Fibroblast of gingiva (primary cell): ENCODE data around the gene MARCHF6.
"Not testable (repeated sequence)": the region's sequence is repeated elsewhere in the genome, so short reads cannot be mapped to it uniquely, and the experiment has no call there.

Experiments used
- DNase-seq: peaks from one replicate; pipeline ENCODE4 v3.0.0-alpha.2; 2011; ENCODE audit warnings: low read depth

MARCHF6 gene

DNA sequence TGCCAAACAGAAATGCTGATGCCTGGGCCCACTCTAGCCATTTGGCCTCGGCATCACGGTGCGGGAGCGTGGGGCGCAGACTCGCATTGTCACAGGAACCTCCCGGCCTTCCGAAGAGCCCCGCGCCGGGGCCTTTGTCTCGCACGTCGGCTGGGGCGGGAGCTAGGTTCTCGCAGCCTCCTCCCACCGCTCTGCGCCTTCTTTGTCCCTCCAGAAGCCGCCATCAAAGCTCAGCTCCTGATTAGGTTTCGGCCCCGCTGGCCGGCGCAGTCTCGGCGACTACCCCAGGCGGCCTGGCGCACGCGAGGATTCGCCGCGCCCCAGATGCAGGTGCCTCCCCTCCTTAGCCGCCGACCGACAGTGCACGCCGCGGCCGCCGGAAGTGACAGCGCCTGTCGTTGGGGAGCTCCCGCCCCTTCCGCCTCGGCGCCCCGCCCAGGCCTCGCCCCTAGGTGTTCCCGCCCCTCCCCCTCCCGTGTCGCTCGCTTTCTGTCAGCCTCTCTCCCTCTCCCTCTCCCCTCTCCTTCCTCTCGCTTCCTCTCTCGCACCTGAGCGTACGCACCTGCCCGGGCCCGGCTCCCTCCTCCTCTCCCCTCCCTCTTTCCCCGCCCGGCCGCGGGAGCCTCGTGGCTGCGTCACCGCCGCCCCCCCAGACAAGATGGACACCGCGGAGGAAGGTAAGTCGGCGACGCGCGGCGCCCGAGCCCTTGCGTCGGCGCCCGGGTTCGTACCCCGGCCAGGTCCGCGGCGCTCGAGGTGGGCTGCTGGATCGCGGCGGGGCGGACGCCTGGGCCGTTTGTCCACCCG is at the start of gene MARCHF6:
TSS of gene MARCHF6 (plus strand) at position 455 of the 807 bp plus-strand sequence. CDS start at position 659, 204 bp downstream.
- peak; percentile 87 for DNase-seq

- DNase-seq = no peak
Measured at GRCh38 chr5:10303699-10304170, 49.8 kb upstream of the MARCHF6 start.

DNA sequence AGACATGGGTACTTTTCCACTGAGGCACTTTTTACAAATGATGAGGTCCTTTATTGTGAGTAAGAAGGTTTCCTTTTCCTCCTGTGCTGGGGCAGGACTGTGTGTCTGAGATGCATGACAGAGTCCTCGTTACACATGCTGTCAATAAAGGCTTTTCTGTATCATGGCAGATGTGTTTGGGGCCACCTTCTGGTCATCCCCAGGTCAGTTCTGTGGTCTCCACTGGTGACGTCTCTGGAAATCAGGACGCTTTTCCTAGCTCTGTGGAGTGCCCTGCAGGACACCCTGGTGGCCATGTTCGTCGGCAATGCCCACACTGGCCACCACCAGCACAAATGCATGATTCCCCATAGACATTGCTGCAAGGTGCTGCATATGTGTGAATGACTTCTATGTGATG is 48.6 kb upstream of the MARCHF6 start:
- no peak for DNase-seq

DNA sequence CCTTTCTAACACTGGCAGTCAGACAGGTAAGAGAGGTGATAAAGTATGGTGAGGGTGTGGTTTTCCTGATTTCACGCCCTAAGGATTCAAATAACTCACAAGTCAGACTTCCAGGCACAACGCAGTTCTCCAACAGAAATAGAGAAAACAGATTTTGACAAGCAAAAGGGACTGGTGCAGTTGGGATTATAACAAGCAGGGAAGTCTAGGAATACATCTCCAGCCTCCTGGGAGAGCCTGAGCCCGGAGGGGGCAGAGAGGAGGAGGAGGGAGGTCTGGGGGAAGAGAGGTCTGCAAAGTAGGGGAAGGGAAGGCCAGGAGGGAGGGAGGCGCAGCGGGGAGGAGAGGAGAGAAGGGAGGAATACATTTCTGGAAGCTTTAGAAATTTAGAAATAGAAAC is 47.4 kb upstream of the MARCHF6 start:
- no peak for DNase-seq

GRCh38 chr5:10306806-10307205 is 46.7 kb upstream of the MARCHF6 start:
- no peak for DNase-seq

- peak; percentile 42 for DNase-seq
Measured at GRCh38 chr5:10307206-10308148, 46.0 kb upstream of the MARCHF6 start, which contains the start of gene CMBL. TSS of gene CMBL (minus strand) at chr5:10307902. CDS start at chr5:10290762, 17,140 bp downstream.

DNA sequence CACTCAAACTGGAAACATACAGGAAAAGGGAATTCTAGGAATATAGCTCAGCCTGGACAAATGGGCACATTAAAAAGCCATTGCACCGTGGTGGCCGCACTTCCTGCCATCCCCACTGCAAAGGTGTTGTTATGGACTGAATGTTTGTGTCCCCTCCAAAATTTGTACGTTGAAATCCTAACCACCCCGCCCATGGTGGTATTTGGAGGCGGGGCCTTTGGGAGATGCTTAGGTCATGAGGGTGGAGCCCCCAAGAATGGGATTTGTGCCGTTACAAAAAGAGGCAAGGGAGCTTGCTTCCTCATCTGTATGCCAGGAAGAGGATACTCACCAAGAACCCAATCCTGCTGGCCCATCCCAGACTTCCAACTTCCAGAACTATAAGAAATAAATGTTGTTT is 44.7 kb upstream of the MARCHF6 start:
- no peak for DNase-seq

DNA sequence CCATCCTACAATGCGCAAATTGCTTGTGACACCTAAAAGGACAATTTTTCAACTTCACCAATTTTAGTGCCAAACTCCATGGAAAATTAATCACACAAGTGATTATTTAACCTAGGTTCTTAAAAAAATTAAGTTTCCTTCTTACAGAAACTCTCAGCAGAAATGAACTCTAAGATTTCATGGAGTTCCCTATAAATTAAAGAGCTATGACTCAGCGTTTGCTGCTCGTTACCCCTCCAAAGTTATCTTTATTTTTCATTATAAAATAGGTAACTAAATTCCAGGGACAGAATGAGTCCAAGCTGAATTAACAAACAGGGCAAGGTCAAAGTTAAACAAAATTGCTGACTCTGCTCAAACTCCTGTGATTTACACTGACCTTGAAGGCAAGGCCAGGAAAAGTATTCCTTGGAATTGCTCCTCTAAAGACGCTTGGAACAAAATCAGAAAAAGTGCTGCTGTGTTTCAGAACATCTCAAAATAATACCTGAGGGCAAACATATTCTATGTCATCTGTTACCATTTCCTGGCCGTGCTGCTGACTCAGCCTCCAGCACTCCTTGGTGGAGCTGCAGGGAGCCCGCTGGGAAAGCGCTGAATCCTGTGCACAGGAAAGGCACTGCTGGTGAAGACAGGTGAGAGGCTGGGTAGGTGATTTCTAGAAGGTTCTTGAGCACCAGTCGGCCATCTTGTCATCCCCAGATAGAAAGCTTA is 43.3 kb upstream of the MARCHF6 start:
- DNase-seq = peak; percentile 23

GRCh38 chr5:10310835-10311570 is 42.5 kb upstream of the MARCHF6 start:
- not testable (repeated sequence) for DNase-seq

- DNase-seq = no peak
Measured at GRCh38 chr5:10311595-10312425, 41.7 kb upstream of the MARCHF6 start.

GRCh38 chr5:10315201-10315600 is 38.3 kb upstream of the MARCHF6 start:
- no peak for DNase-seq

DNA sequence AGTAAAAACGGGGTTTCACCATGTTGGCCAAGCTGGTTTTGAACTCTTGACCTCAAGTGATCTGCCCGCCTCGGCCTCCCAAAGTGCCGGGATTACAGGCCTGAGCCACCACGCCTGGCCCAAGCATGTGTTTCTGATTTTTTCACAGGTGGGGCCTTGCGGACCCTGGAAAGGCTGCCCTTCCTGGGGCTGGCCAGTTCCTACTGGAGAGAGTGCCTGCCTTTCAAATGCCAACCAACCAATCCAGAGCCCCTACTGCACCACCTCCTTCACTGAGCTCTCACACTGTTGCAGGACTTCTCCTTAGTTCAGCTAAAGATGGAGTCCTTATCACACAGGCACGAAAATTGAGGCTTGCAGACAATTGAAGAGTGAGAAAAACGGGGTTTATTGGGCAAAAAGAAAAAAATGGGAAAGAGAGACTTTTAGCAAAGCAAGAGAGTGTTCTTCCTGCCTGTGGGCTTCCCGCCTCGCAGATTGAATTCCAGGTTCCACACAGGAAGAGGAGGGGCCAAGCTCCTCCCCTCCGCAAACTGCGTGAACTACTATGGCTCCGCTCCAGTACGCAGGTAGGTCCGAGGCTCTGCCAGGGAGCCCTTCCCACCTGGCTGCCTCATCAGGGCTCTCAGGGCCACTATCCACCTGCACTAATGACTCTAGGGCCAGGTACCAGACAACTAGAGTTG is 37.5 kb upstream of the MARCHF6 start:
- no peak for DNase-seq

- DNase-seq = no peak
Measured at GRCh38 chr5:10317825-10318682, 35.4 kb upstream of the MARCHF6 start.

DNA sequence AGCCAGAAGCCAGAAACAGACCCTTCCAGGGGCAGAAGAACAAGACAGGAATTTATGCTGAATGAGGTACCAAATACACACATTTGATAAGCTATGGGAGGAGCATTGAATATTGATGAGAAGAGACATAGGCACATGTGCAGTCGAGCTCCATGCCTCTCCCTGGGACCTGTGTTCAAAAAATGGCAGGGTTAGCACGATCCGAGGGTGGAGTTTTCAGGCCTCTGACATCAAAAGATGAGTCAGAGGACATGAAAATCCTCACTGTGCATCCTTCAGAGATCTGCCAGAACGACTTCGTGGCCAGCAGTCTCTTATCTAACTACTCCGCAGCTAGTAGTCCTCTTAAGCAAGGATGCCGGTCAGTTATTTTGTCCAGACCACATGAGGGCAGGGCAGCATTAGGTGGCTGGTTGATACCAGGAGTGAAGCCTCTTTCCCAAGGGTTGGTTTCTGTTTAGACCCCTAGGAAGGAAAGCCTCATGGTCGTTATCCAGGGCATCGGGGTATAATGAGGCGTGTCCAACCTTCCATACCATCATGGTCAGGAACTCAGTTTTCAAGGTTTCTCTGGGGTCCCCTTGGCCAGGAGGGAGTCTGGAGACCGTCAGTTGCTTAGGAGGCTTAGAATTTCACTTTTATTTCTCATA is 34.2 kb upstream of the MARCHF6 start:
- DNase-seq = no peak

GRCh38 chr5:10320793-10321192 is 32.7 kb upstream of the MARCHF6 start:
- no peak for DNase-seq

GRCh38 chr5:10321882-10322281 is 31.6 kb upstream of the MARCHF6 start:
- DNase-seq = no peak

- no peak for DNase-seq
Measured at GRCh38 chr5:10323588-10324488, 29.7 kb upstream of the MARCHF6 start.
